GM12892 (cell line): ENCODE results near the gene SBSN.

Experiments
- DNase-seq: peaks from one replicate; pipeline ENCODE4 v3.0.0; 2011; ENCODE audit not compliant: insufficient read length
- FAIRE-seq: peaks from 2 replicates; lab custom pipeline; 2011; peaks lifted over from hg19 to GRCh38; lab: Jason Lieb, UNC
- POLR2A ChIP-seq: IDR thresholded peaks from 2 replicates; pipeline ENCODE4 v1.6.1; 2011; ENCODE audit warnings: low read depth, low read length, control low read depth
- POLR2AphosphoS5 ChIP-seq: IDR thresholded peaks from 2 replicates; pipeline ENCODE4 v1.6.1; 2011; ENCODE audit warnings: low read depth, low read length, control low read depth
- TAF1 ChIP-seq: IDR thresholded peaks from 2 replicates; pipeline ENCODE4 v1.6.1; 2011; ENCODE audit warnings: low read depth, mild to moderate bottlenecking, control low read depth, low read length, borderline replicate concordance

The SBSN gene

DNA sequence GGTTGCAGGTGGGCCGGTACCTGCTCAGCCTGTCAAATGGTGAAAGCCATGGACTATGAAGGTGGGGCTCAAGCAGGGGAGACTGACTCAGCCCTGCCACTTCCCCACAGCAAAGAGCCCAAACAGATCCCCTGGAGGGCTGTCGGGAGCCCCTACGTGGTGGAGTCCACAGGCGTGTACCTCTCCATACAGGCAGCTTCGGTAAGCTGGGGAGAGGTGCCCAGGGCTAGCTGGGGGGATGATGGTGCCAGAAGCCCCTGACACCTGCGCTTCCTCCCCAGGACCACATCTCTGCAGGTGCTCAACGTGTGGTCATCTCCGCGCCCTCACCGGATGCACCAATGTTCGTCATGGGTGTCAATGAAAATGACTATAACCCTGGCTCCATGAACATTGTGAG is 14.1 kb upstream of the SBSN start:
- TF ChIP-seq POLR2AphosphoS5 (no peak), POLR2A (no peak), TAF1 (no peak)
- FAIRE-seq, result no peak
- DNase-seq, result no peak

- DNase-seq, result no peak
- peak; percentile 64 for FAIRE-seq
- TF ChIP-seq TAF1 (no peak), POLR2AphosphoS5 (no peak), POLR2A (no peak)
Measured at GRCh38 chr19:35540356-35540927, 12.3 kb upstream of the SBSN start.

DNA sequence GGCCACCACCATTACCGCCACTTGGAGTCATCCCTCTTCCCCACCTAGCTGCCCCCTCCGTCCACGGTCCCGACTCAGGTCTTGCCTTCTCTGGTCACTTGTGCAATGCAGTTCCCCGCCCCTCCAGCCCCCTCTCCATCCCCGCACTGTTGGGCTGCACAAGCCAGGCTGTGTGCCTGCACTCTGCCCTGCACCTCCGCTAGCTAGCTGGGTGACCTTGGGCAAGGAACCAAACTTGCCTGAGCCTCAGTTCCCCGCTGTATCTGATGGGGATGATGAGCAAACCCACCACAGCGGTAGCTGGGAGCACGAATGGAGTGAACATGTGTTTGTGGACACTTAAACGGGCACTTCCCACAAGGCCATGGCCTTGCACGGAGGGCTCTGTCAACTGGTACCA is 11.7 kb upstream of the SBSN start:
- TF ChIP-seq TAF1 (no peak), POLR2AphosphoS5 (no peak)
- DNase-seq, result no peak
- no peak for FAIRE-seq

DNA sequence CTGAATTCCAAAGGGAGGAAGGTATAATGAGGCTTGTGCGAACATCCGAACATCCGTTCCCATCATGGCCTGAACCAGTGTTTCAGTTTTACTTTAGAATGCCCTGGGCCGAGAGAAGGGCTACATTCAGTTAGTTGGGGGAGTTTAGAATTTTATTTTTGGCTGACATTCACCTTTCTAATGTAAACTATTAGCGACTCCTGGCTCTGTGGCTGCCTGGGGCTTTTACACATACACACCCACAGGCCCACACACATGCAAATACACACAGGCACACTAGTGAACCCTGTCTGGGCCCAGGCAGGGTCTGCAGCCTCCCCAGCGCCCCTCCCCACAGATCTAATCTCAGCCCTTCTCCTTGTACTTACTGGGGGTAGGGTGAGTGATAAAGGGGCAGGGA is 11.2 kb upstream of the SBSN start:
- FAIRE-seq (peak; percentile 90), DNase-seq (no peak)
- TF ChIP-seq POLR2A (no peak), POLR2AphosphoS5 (no peak), TAF1 (no peak)

DNA sequence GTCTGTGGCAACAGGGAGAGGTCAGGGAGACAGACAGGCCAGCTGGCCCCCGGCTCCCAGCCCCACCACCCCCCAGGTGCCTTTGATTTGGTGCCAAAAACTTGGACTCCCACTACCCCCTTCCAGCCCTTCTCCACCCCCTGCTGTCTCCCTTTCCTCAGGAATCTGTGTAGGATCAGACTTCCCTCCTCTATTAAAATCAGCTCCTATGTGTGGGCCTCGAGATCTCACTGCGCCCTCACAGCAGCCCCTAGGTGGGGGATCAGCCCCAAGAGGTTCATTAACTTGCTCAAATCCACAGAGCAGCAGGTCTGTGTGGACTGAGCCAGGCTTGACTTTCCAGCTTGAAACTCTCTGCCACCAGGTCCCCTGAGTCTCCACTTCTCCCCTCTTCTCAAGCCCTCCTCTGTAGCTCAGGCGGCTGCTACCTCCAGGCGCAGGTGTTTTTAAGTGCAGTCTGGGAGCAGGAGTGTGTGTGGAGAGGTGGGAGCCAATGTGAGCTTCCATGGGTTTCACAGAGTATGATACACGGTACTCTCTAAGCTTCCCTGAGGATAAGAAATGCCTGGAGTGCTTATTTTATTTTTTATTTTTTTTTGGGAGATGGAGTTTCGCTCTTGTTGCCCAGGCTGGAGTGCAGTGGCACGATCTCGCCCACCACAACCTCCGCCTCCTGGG is 6.8 kb upstream of the SBSN start:
- FAIRE-seq (no peak), DNase-seq (no peak)
- TF ChIP-seq POLR2AphosphoS5, result no peak
- no peak for TF ChIP-seq POLR2A
- no peak for TF ChIP-seq TAF1

GRCh38 chr19:35533822-35534392 is 5.8 kb upstream of the SBSN start:
- TF ChIP-seq TAF1 (no peak), POLR2AphosphoS5 (no peak), POLR2A (no peak)
- FAIRE-seq, result no peak
- no peak for DNase-seq

DNA sequence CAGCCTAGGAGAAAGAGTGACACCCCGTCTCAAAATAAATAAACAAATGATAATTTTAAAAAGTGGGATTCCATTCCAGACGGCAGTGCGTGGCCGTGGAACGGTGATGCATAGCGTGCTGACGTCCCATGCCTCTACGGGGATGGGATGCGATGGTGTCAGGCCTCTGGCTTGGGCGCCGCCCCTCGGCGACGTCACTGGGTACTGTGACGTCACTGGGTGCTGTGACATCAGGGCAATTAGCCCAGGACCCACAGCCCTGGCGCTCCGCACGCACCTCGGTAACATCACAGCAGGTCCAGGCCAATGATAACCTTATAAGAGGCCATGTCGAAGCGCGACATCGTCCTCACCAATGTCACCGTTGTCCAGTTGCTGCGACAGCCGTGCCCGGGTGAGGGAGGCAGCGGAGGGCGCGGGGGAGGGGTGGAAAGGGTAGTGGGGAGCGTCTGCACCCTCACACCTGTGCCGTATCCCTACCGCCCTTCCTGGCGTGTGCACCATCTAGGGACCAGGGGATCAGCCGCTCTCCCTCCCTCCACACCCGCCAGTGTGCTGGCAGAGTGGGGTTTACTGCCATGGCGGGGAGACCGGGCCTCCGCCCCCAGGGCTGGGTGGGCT is 5.2 kb upstream of the SBSN start, which contains the start of gene GAPDHS:
TSS of gene GAPDHS (plus strand) at position 256 of the 621 bp plus-strand sequence. CDS start at position 328, 72 bp downstream.
- no peak for FAIRE-seq
- no peak for TF ChIP-seq POLR2AphosphoS5
- no peak for TF ChIP-seq POLR2A
- no peak for TF ChIP-seq TAF1
- no peak for DNase-seq

DNA sequence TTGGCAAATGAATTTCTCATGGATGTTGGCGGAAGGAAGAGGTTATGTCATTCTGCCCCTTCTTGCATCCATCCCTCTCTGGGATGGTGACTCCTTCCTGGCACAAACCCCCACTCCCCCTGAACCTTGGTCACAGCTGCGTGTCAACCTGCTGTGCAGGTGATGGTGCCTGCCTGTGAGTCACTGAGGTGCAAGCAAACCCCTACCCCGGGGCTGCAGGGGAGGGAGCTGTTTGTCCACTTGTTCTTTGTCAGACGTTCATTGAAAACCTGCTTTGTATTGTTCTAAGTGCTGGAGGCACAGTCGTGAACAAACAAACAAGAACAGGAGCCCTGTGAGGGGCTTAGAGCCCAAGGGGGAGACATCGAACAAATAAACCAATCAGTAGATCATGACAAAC is 3.2 kb upstream of the SBSN start:
- no peak for TF ChIP-seq TAF1
- TF ChIP-seq POLR2AphosphoS5, result no peak
- no peak for TF ChIP-seq POLR2A
- DNase-seq (no peak), FAIRE-seq (no peak)

GRCh38 chr19:35529241-35530218 is 1.4 kb upstream of the SBSN start:
- DNase-seq, result no peak
- FAIRE-seq, result no peak
- no peak for TF ChIP-seq TAF1
- TF ChIP-seq POLR2A, result no peak
- no peak for TF ChIP-seq POLR2AphosphoS5

DNA sequence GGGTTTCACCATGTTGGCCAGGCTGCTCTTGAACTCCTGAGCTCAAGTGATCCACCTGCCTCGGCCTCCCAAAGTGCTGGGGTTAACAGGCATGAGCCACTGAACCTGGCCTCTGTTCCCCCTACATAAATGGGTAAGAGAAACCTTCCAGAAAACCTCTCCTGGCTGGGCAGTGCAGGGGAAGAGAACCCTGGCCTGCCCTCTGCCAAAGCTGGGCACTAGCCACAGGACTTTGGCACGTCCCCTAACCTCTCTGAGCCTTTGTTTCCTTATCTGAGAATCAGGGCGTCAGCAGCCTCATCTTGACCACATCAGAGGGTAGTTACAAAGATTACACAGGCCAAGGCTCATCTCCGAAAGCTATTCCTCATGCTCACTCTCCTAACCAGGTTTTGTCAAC is 2.2 kb downstream of the SBSN start:
- no peak for DNase-seq
- TF ChIP-seq POLR2A (no peak), TAF1 (no peak), POLR2AphosphoS5 (no peak)
- FAIRE-seq, result no peak
